ENCODE results near the gene CDH4. TPM values are rescaled to one million over a fixed set of nuclear protein-coding genes. Genes with fewer than 3 reads are reported as not detected.
A peak's percentile ranks its signal among the peaks of the same experiment; 100 is the strongest.

Gene CDH4
- total RNA-seq, 4 donors from 2014 or later = 0.71 to 4.2 (median 2.9) TPM

GRCh38 chr20:61949714-61950640 lies 697.9 kb downstream of the CDH4 start:
- no peak overlapping the region for H3K4me3 ChIP-seq (ENCODE audit: low read depth, poor library complexity, severe bottlenecking)
- no peak for TF ChIP-seq POLR2A (IDR thresholded peaks at IDR 0.05)
- TF ChIP-seq, protein P1, sequence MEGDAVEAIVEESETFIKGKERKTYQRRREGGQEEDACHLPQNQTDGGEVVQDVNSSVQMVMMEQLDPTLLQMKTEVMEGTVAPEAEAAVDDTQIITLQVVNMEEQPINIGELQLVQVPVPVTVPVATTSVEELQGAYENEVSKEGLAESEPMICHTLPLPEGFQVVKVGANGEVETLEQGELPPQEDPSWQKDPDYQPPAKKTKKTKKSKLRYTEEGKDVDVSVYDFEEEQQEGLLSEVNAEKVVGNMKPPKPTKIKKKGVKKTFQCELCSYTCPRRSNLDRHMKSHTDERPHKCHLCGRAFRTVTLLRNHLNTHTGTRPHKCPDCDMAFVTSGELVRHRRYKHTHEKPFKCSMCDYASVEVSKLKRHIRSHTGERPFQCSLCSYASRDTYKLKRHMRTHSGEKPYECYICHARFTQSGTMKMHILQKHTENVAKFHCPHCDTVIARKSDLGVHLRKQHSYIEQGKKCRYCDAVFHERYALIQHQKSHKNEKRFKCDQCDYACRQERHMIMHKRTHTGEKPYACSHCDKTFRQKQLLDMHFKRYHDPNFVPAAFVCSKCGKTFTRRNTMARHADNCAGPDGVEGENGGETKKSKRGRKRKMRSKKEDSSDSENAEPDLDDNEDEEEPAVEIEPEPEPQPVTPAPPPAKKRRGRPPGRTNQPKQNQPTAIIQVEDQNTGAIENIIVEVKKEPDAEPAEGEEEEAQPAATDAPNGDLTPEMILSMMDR (IDR thresholded peaks at IDR 0.05) = no peak
- 76 to 80% methylated on average over 20 to 21 of the region's 21 CpGs for WGBS, 2 donors
- intact Hi-C loops (cut with DNase I; ENCODE audit: low total_unique reads) = no loop called here
- peak in 1 of 2 donors; percentile 78 for DNase-seq (ENCODE audit: low spot score in 2 of 2)

GRCh38 chr20:61950641-61951071 lies 698.6 kb downstream of the CDH4 start:
- peak in 1 of 2 donors; percentile 28 for DNase-seq (ENCODE audit: low spot score in 2 of 2)
- intact Hi-C loops (cut with DNase I; ENCODE audit: low total_unique reads) = no loop called here
- no peak overlapping the region for H3K4me3 ChIP-seq (ENCODE audit: low read depth, poor library complexity, severe bottlenecking)
- WGBS, 2 donors = 35 to 48% methylated on average over 5 to 6 of the region's 7 CpGs
- no peak for TF ChIP-seq POLR2A (IDR thresholded peaks at IDR 0.05)
- TF ChIP-seq, protein P1 (IDR thresholded peaks at IDR 0.05) = no peak

DNA sequence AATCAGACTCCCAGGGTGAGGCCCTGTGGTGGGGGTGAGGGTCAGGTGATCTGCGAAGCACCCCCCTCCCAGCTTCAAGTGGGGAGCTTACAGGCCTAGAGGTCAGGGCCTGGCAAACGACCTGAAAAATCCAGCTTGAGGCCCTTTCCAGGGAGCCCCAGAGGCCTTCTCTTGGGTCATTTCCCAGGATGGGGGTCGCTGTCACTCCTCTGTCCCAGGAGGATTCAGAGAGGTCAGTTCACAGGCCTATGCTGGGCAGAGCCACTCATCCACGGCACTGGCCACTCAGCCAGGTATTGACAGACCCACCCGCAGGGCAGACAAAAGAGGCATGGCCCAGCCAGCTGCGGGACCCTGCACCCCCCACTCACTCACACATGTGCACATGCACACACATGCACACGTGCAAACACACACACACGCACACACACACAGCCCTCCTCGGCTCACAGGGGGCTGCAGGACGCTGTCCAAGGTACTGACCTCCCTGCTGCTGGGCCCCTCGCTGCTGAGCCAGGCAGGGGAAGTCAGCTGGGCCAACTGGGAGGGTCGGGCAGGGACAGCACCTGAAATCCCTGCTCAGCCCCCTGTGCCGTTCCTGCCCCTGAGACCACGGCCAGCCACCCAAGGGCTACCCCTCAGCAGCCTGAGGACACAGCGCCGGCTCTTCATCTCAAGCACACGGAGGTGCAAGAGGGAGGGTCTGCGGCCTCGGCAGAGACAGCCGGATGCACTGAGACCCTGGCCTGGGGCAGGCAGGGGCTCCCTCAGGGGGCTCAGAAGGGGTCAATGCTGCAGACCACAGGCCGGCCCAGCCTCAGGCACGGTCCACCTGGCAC lies 699.9 kb downstream of the CDH4 start:
- intact Hi-C loops (cut with DNase I; ENCODE audit: low total_unique reads) = no loop called here
- 32 to 50% methylated on average over 8 to 21 of the region's 22 CpGs for WGBS, 2 donors
- DNase-seq (ENCODE audit: low spot score in 2 of 2) = peak in 1 of 2 donors; percentile 56
- no peak for TF ChIP-seq POLR2A (IDR thresholded peaks at IDR 0.05)
- TF ChIP-seq, protein P1 (IDR thresholded peaks at IDR 0.05) = peak in 1 of 3 donors; percentile 27
- no peak overlapping the region for H3K4me3 ChIP-seq (ENCODE audit: low read depth, poor library complexity, severe bottlenecking)

DNA sequence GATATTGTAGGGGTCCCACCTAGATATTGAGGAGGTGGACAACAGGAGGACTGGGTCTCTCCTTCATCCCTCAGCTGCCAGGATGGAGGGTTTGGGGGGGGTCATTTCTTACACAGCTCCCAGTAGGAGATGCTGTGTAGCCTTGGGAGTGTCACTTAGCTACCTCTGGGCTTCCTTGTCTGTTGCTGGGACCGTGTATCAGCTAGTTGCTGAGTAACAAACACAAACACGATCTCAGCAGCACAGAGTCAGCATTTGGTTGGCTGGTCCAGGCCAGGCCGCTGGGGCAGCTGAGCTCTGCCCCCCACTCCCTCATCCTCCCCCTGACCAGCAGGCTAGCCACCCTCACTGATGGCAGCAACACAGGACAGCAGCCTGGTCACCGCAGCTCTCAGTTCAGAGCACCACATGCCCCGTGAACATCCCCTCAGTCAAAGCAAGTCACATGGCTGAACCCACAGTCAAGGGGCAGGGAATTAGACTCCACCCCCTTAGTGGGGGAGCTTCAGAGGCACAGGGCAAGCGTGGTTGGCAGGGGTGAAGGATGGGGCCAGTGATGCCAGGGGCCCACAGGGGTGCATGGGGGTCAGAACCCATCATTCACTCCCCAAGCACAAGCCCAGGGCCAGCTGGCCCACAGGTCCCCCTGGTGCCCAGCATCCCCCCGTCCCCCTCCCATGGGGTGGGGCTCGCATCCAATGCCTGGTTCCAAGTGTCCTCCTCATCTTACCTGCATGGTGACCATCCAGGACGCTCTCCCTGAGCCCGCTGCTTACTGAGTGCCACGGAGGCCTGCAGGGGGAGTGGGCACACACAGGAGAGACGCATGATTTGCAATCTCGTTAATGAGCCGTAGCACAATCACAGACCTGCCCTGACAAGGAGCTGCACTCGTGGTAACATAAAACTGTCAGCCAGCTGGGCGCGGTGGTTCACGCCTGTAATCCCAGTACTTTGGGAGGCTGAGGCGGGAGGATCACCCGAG lies 701.3 kb downstream of the CDH4 start:
- DNase-seq (ENCODE audit: low spot score in 2 of 2) = peak in 1 of 2 donors; percentile 65
- H3K4me3 ChIP-seq (ENCODE audit: low read depth, poor library complexity, severe bottlenecking) = no peak overlapping the region

More for the DNA sequence above, 701.3 kb downstream of the CDH4 start:
- intact Hi-C loops (cut with DNase I; ENCODE audit: low total_unique reads) = no loop called here
- whole genome bisulfite sequencing, 2 donors = 78% methylated on average over 18 to 20 of the region's 20 CpGs
- no peak for TF ChIP-seq POLR2A (IDR thresholded peaks at IDR 0.05)
- TF ChIP-seq, protein P1 (IDR thresholded peaks at IDR 0.05) = no peak
